Stimulated activated CD8-positive, alpha-beta memory T cell treated with anti-CD3 and anti-CD28 coated beads, Interleukin-7, amount 100 ng/mL, for 1 hour (primary cell): ENCODE data around the gene E2F3.

Source experiments
- DNase-seq, 2 donors: peaks; one replicate each; pipeline ENCODE4 v3.0.0-alpha.2; 2020; ENCODE audit warnings: low read depth in 2 of 2

The E2F3 gene

DNA sequence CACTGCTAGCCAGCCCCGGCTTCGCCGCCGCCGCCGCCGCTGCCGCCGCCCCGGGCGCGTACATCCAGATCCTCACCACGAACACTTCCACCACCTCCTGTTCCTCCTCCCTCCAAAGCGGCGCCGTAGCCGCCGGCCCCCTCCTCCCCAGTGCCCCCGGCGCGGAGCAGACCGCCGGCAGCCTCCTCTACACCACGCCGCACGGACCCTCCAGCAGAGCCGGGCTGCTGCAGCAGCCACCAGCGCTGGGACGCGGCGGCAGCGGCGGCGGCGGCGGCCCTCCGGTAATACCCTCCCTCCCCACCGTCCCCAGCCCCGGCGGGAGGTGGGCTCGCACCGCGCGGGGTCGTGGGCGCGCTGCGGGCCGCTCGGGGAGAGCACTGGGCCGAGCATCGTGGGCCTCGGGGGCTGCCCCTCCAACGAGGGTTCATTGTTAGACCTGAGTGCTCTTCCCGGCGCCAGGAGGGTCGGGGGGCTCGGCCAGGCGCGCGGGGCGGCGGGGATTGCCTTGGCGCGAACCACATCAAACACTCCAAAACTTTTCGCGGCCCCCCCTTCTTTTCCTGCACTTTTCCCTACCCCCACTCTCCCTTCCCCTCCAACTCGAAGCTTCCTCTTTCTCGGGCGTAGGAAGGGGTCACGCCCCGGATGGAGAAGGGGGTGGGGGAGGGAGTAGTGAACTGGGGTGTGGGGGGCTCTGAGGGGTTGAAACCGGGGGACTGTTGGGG, 827 bp downstream of the E2F3 start:
- DNase-seq = no peak

DNA sequence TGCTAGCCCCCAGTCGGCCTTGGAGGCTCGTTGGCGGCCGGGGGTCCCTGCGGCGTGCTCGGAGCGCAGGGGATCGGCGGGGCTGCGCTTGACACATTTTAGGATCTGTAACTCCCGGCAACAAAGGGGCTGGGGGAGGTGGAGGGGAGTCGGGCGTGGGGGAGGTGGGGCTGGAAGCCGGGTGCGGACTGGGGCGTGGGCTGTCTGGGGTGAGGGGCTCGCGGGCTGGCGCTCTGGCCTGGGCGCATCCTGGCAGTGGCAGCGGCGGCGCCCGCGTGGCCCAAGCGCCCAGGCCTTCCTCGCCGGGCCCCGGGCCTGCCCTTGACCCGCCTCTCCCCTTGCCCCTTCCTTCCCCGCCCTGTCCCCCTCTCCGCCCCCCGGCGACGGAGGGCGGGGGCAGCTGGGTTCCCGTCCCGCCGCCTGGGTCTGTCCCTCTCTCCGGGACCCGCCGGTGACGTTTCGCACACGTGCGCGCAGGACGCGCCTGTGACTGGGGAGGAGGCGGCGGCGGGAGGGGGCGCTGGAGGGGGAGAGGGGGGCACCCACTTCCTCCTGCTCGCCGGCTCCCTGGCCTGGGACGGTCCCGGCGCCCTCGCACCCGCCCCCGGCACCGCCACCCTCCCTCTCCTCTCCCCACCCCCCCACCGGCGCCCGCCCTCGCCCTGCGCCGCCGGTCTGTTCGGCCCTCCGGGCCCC, 1.5 kb downstream of the E2F3 start:
- DNase-seq = peak; percentile 66 to 67

DNA sequence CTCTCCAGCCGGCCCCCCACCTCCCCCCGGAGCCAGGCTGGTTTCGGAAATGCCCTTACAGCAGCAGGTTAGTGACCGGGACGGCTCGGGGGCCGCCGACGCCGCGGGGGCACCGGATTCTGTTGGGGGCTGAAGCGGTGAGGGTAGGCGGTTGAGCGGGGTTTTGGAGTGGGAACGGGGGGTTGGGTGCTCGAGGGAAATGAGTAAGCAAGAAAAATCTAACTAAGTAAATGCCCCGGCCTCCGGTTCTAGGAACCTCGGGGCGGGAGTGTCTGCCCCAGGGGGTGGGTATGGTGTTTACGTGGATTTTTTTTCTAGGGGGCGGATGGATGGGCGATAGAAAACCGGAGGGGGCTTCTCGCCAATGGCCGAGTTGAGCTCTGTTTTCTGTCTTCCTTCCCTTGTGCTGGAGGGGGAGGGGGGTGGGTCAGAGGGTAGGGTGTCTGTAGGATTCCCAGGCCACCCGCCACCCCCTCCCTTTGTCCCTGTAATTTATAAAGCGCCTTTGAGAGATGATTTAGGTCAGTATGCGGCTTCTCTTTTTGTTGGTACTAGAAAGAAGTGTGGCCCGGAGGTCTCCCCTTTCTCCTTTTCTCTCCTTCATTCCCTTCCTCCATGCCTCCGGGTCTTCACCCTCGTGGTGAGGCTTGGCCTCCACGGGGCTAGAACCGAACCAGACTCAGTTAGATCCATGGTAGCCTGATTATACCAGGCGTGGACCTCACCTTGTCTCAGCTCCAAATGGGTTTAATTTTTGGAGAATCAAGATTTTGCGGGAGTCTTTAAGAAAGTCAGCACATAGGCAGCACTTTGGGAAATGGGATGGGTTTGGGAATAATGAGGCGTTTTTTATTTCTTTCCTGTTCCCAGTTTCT, 2.3 kb downstream of the E2F3 start:
- peak; percentile 39 to 52 for DNase-seq

DNA sequence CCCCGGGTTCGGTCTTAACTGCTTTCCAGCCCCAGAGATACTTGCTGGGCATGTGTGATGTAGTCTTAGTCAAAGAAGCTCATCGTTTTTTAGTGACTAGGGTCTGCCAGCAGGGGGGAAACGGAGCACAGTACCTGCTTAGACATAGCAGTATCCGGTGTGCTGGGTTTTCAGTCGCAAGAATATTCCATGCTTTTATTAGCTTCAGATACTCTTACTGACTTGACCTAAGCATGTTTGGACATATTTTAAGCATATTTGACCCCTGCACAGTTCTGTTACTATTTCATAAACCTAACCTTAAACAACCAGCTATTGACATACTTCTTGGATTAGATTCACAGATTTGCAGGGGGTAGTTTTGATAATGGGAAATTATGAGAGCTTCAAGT, 3.0 kb downstream of the E2F3 start:
- peak in 1 of 2 donors; percentile 40 for DNase-seq

DNA sequence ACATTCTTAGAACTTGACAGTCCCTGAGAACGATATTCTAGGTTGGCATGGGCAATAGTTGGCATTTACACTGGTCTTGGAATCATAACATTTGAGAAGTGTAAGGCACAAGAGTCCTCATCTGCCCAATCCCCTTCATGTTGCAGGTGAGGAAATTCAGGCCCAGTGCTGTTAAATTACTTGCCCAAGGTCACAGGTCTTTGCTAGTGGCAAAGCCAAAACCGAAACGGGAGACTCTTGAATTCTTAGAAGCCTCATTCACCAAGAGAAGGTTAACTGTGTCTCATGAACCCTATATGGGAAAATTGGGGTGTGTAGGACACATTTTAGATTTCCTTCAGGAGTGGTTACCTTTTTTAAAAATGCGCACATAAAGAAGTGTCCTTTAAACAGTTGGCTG, 7.2 kb downstream of the E2F3 start:
- DNase-seq = no peak

DNA sequence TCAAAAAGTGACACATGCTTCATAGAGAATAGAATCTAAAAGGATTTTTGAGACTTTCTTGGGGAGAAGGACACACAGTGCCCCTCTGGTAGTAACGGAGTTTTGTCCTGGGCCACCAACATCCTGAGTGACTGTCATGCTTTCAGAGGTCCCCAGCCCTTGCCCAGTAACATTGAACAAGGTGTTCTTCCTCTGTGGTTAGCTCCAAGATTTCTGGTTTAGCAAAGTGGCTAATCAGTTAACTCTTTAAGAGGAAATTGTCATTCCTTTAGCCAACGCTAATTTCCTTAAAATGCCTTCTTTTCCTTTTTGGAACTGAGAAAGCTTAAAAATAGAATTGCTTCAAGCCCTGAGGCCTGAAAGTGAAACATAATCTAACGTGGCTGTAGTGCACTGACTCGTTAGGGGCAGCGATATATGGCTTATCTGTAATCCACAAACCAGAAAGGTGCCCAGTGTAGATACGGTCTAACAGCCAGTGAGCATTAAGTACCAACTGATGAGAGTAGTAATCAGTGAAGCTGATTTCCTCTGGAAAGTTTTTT, 7.8 kb downstream of the E2F3 start:
- no peak for DNase-seq

DNA sequence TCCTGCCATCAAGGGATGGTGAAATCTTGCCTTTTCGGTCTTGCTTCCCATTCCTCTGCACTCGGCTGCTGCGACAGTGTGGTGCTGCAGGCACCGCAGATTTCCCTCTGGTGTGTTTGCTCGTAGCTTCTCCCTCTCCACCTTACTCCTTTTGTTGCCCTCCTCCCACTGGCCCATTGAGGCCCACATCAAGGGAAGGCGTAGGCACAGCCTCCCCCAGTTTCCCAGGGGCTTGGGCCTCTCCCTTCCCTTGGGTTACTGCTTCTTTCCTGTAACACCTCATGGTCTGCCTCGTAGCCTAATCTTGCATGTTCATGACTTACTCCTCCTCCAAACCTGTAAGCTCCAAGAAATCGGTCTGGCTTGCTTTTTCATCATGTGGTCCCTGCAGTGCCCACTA, 9.9 kb downstream of the E2F3 start:
- DNase-seq = no peak

DNA sequence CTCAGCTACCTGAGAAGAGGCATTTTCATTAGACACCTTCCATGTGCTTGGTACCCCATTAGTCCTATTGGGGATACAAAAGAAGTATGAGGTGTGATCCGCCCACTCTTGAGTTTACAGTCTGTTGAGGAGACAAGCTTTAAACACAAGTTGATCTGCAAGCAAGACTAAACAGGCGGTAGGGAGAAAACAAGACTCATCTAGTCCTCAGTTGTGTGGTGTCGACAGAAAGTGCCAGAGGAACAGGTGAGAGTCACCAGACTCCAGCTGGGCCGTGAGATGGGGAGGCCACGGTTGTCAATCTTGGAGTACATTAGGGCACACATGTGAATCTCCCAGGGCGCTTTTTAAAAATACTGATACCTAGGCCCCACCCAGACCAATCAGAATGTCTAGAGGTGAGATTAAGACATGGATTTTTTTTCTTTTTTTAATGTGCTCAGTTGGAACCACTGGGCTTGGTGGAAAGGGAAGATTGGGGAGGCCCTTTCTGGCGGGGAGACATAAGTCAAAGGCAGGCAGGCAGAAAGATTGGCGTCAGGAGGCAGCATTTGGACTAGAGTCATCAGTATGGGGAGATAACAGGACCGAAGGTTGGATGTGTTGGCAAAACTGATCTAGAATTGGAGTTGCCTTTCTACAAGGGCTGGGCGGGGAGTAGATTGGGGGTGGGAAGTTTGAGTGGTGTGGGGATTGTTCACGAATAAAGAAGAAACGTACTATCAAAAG, 10.4 kb downstream of the E2F3 start:
- no peak for DNase-seq

DNA sequence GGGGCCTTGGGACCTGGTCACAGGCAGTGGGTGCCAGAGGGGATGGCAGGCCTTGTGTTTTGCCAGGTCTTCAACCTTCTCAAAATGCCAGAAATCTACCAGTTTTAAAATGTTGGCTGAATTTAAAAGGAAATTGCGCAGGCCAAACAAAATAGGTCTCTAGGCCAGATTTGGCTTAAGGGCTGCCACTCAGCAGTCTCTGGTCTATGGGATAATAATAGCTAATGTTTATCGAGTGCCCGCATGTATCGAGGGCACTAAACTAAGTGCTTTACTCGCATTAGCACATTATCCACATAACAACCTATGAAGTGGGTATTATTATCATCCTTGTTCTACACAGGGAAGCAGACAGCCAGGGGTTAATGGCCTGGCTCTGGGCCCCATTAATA, 11.0 kb downstream of the E2F3 start:
- DNase-seq = no peak

DNA sequence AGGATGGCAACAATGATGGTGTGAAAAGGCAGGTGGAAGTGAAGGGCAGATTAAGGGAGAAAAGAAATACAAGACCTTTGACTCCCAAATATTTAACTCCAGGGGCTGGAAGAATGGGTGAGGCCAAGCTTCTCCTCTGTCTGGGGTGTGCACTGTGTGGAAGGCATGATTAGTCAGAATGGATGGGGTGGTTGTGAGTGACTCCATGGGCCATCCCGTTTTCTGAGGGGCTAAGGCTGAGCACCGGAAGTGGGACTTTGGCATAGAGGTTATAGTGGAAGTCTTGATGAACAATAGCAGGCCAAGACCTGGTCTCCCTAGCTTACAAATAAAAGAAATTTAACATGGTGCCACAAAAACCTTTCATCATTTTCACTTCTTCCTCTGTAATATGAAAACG, 12.1 kb downstream of the E2F3 start:
- DNase-seq = no peak

DNA sequence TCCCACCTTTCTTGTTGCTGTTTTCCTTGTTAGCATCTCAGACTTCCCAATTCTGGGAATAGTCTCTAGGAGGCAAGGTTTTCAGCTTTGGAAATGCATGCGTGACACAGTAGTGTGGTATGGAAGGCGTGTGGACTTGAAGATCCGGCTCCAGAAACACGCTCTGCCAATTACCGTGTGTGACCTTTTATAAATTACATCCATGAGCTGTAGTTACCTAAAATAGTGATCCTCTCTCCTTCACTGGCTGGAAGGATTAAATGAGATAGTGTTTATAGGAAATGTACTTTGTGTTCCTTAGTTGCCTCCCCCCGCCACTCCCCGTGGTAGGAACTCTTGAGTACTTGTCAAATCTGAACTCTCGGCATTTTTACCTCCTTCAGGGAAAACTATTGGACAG, 13.0 kb downstream of the E2F3 start:
- no peak for DNase-seq

DNA sequence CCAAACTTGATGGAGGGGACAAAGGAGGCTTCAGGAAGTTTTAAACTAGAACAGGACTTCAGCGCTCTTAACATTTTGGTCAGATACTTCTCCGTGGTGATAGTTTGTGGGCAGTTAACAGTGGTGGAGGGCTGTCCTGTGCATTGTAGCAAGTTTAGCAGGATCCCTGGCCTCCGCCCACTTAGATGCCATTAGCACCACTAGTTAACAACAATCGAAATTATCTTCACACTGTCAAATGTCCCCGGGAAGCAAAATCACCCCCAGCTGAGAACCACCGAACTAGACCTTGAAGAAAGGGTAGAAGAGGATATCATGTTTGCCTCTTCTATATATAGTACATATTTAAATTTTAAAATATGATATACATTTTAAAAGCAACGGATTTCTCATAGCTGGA, 13.6 kb downstream of the E2F3 start:
- no peak for DNase-seq

DNA sequence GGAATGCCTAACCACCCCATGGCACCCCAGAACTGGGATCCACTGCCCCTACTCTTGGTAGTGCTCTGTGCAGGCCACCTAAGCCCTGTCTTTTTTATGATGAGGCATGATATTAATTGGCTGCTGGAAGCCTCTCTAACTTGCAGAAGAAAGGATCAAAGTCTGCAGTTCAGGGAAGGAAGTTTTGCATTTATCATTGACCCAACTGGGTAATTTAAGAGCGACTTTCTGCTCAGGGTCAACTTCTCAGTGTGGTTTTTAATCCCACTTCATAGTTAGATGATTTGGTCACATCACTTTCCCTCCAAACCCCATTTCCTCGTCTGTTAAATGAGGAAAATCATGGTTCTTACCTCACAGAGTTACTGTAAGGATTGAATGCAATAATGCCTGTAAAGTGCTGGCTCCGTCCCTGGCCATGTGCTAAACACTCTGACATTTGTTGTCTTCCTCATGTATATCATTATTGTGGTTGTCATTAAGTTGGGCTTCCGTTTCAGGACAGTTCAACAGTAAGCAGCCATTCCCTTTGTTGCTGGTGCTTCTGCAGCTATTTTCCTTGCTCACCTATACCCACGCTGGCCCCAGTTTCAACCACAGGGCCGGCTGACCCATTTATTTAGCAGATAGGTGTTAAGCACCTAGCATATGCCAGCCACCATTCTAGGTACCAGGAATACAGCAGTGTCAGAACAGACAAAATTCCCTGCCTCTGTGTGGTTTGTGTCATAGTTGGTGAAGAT, 14.2 kb downstream of the E2F3 start:
- DNase-seq = no peak

DNA sequence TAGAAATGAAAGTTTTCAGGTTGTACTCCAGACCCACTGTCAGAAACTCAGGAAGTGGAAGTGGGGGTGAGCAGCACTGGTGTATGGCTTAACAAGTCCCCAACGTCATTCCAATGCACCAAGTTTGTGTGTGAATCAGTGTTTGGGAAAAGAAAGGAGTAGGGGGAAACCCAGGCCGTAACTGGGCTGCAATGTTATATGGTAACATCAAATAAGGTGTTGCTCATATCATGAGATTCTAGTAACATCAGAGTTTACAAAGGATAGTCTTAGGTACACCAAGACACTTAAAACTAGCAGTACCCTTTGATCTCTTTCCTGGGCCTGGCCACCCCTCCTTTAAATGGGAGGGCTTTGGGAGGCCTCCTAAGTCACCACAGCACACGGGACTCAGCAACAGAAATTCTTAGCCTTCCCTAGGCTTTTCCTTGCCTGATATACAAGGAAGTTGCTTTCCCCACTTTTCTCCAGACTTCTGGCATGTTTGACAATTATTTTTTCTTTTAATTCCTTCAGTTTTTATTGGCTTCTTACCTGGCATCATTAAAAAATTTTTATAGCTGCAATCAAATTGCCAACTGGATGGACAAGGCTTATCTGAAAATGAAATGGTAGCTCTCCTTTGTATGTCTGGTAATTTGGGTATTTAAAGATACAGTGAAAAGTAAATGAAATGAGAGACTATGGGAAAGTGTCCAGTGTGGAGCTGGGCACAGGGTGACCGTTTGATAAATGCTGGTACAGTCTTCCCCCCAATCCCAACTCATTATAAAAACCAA, 15.1 kb downstream of the E2F3 start:
- DNase-seq = no peak

DNA sequence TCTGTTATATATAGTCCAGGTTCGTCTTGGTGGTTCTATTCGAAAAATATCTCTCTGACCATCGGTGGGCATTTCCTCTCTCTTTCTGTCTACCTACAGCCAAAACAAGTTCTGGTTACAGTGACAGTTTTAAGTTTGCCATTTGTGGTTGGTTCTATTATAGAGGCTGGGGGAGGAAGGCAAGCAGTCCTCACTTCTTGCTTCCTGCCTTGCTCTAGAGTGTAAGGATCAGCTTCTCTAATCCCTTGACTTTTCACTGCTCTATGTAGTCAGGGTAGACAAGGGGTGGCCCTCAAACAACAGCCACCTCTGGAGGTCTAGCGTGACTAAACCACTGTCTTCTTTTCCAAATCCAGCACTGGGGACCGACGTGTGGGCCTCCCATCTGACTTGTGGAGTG, 16.1 kb downstream of the E2F3 start:
- no peak for DNase-seq

DNA sequence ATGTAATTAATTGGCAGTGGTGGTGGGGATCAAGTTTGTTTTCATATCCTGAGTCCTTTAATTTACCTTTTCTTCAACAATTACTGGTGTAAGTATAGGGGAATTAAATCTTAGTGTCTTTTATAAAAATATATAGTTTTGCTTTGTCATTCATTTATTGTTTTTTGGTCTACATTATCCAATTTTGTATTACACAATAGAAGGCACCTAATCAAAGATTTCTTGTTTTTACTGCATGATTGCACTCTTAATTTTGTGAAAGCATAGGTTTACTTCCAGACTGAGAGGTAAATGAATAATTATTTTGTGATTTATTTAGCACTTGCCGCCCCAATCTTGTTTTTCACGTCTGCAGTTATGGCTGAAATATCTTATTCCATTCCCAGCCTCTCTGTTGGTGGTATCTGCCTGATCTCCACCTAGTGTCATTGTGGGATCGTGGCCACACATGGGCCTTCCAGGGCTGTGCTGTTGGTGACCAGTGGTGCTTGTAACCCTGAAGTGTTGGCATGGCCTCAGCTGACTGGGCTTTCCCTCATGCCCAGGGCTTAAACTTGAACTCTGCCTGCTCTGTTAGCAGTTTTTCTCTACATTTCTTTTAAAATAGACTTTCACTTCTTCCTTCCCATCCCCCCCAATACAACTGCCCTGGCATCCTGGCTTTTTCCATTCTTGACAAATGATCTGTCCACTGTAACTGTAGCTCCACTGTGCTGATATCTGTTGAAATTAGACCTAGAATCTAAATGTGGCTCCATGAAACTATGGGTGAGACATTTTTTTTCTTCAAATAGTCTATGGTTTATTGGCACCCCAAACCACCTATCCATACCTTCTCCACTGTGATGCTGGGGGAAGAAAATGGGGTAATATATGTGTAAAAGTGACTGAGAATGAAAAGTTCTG, 24.8 kb downstream of the E2F3 start:
- DNase-seq = no peak

DNA sequence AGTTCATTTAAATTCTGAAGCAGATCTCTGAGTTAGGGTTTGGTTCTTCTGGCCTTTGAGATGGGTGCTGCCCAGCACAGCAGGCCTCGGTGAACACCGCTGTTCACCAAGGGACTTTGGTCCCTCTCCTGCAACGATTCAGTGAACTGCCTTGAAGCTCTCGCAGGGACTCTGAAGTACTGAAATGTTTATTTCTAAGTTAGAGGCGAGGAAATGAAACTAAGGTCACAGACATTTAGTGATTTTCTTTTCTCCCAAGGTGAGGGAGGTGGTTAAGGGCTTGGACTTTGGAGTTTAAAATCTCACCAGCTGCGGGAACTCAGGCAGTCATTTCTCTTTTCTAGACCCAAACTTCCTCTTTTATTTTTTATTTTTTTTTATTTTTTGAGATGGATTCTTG, 26.2 kb downstream of the E2F3 start:
- no peak for DNase-seq

DNA sequence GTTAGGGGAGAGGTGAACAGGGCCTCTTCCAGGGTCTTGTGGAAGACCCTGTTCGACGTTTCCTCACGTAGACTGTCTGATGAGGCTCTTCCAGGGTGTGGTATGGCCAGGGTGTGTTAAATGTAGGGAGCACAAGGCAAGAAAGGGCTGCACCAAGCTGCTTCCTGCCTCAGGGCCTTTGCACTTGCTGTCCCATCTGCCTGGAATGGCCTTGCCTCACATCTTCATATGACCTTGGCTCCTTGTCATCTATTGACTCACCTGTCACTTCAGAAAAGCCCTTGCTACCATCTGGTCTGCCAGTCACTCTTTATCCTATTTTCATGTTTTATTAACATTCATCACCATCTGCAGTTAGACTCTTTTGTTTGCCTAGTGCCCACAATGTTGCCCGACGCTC, 31.0 kb downstream of the E2F3 start:
- no peak for DNase-seq

DNA sequence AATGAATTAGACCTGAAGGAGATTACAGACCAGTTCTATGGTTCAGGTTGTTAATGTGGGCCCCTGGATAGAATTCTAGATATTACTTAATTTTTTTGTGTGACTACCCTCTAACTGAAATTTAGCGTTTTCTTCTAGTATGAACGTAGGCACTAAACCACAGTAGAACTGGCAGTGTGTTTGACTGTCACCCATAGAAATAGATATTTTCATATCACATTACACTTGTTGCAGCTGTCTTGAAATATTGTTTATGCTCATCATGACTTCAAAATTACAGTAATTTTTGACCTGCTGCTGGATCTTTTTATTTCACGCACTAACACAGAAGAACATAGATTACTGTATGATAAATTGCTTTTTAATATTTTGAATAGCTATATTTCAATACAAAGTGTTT, 31.6 kb downstream of the E2F3 start:
- no peak for DNase-seq
